ENCODE results near the gene ITGB4. TPM values are rescaled to one million over a fixed set of nuclear protein-coding genes. Genes with fewer than 3 reads are reported as not detected.

Gene ITGB4
- total and polyA plus RNA-seq, 2 of the 13 experiments (the other 11 are each of a cell fraction or from before 2014, with no cell fraction given) = 6.9 to 14.5 TPM

- no peaks in the 10 kb centered on the region; the same call in 1 of the 2 replicates for H4K20me1 ChIP-seq (ENCODE audit: insufficient read depth, low read length)
- peaks cover 44% of the 10 kb centered on the region for H3K4me1 ChIP-seq (ENCODE audit: insufficient read depth, low read length)
- H3K9ac ChIP-seq (ENCODE audit: insufficient read depth, low read depth, low read length) = no peak overlapping the region
- H3K36me3 ChIP-seq (replicated peaks in 1 of 2; ENCODE audit: control insufficient read depth in 1 of 2, insufficient read depth in 2 of 2, low read length in 2 of 2) = peaks cover 38 to 76% of the 10 kb centered on the region in 2 experiments
- POLR2A ChIA-PET = interaction anchor here (0.7 to 2.5 kb wide), 2 partner anchors 42 to 84 kb away, joined by 3 to 7 read pairs; a partner anchor contains a TSS
- CTCF ChIA-PET (ENCODE audit: low intra/inter-chr PET ratio, low total read pairs) = no interaction called here
- no peak overlapping the region for H3K4me2 ChIP-seq (ENCODE audit: low read depth, low read length)
- no peak overlapping the region for H2AFZ ChIP-seq (ENCODE audit: low read length)
- H3K9me3 ChIP-seq (ENCODE audit: low read length) = no peaks in the 10 kb centered on the region
- TF ChIP-seq HNRNPL (IDR thresholded peaks at IDR 0.05; ENCODE audit: low read depth, low read length) (0 out of 2 replicates have a peak, but pooled peaks have one; percentile 37), PPARG (CRISPR knock-in tag; conservative IDR thresholded peaks at IDR 0.05) (no peak), PRPF4 (IDR thresholded peaks at IDR 0.05; ENCODE audit: low read depth, low read length, poor library complexity, severe bottlenecking) (no peak), ZNF572 (CRISPR knock-in tag; IDR thresholded peaks at IDR 0.05) (0 out of 2 replicates have a peak, but pooled peaks have one; percentile 28), ZNF382 (CRISPR knock-in tag; IDR thresholded peaks at IDR 0.05; ENCODE audit: borderline replicate concordance) (no peak), AGO2 (optimal IDR thresholded peaks at IDR 0.05; ENCODE audit: low read depth, low read length) (peak; percentile 62)
- no peak for DNase-seq (ENCODE audit: low spot score)
- no peaks in the 10 kb centered on the region for H3K79me2 ChIP-seq (ENCODE audit: insufficient read depth, low read length)
- no peak for FAIRE-seq
- H3K4me3 ChIP-seq (replicated peaks in 1 of 3; ENCODE audit: insufficient read depth in 1 of 3, low read depth in 2 of 3, low read length in 3 of 3) = no peak overlapping the region
- BruUV-seq (replicated peaks) = no TSS peak
- ATAC-seq = no peak
- no peaks in the 10 kb centered on the region for H3K27me3 ChIP-seq (ENCODE audit: control insufficient read depth in 1 of 2, insufficient read depth in 2 of 2, low read length in 2 of 2)
- WGBS (ENCODE audit: low lambda C conversion rate) = 99% methylated on average over 12 of the region's 12 CpGs
- intact Hi-C loops (cut with micrococcal nuclease; ENCODE audit: unreplicated experiment) (no loop called here), in situ Hi-C loops (cut with HindIII; ENCODE audit: extremely low pct_ligation_motif_present, low pct_unique_long_range_greater_than_20kb) (no loop called here)
- no peak overlapping the region for H3K27ac ChIP-seq (ENCODE audit: extremely low read length, insufficient read depth, low read length)
Observed at GRCh38 chr17:75695830-75696271, 25.4 kb upstream of the ITGB4 start.

- no TSS peak for BruUV-seq (replicated peaks)
- Histone ChIP-seq H4K20me1 (ENCODE audit: insufficient read depth, low read length) (no peaks in the 10 kb centered on the region), H3K9me3 (ENCODE audit: low read length) (no peaks in the 10 kb centered on the region), H3K27me3 (ENCODE audit: control insufficient read depth in 1 of 2, insufficient read depth in 2 of 2, low read length in 2 of 2) (no peaks in the 10 kb centered on the region), H3K4me2 (ENCODE audit: low read depth, low read length) (peak overlapping the region; percentile 49), H3K36me3 (replicated peaks in 1 of 2; ENCODE audit: control insufficient read depth in 1 of 2, insufficient read depth in 2 of 2, low read length in 2 of 2) (peaks cover 44 to 76% of the 10 kb centered on the region in 2 experiments), H3K27ac (ENCODE audit: extremely low read length, insufficient read depth, low read length) (peak overlapping the region; percentile 67), H3K9ac (ENCODE audit: insufficient read depth, low read depth, low read length) (peak overlapping the region; percentile 36), H3K4me3 (replicated peaks in 1 of 3; ENCODE audit: insufficient read depth in 1 of 3, low read depth in 2 of 3, low read length in 3 of 3) (no peak overlapping the region; a peak in 1 of 6 replicates), H2AFZ (ENCODE audit: low read length) (no peak overlapping the region), H3K4me1 (ENCODE audit: insufficient read depth, low read length) (peaks cover 44% of the 10 kb centered on the region), H3K79me2 (ENCODE audit: insufficient read depth, low read length) (no peaks in the 10 kb centered on the region)
- in situ Hi-C loops (cut with HindIII; ENCODE audit: extremely low pct_ligation_motif_present, low pct_unique_long_range_greater_than_20kb) (no loop called here), intact Hi-C loops (cut with micrococcal nuclease; ENCODE audit: unreplicated experiment) (no loop called here)
- ChIA-PET CTCF (ENCODE audit: low intra/inter-chr PET ratio, low total read pairs) (interaction anchor here (1.6 kb wide), 1 partner anchor 64 kb away, joined by 3 read pairs; the partner anchor contains the start of gene SMIM5), POLR2A (interaction anchor here (1.4 to 2.3 kb wide), 3 partner anchors 31 to 82 kb away, joined by 4 to 6 read pairs (median 5); partner anchors contain the start of genes RECQL5 and SAP30BP)
- FAIRE-seq (peak; percentile 76), DNase-seq (ENCODE audit: low spot score) (peak; percentile 68), ATAC-seq (peak; percentile 76)
- 47% methylated on average over 10 of the region's 10 CpGs for WGBS (ENCODE audit: low lambda C conversion rate)
- TF ChIP-seq ZSCAN9 (CRISPR knock-in tag; IDR thresholded peaks at IDR 0.05; ENCODE audit: borderline replicate concordance) (no peak), SMAD1 (CRISPR knock-in tag; IDR thresholded peaks at IDR 0.05; ENCODE audit: borderline replicate concordance, low read depth) (no peak), MAX (IDR thresholded peaks at IDR 0.05) (peak; percentile 42; the same call in 1 of the 2 replicates), ARID2 (CRISPR knock-in tag; IDR thresholded peaks at IDR 0.05; ENCODE audit: borderline replicate concordance) (no peak), ZNF451 (CRISPR knock-in tag; IDR thresholded peaks at IDR 0.05) (no peak), FOXC1 (CRISPR knock-in tag; IDR thresholded peaks at IDR 0.05; ENCODE audit: borderline replicate concordance) (no peak), ZBTB3 (CRISPR knock-in tag; IDR thresholded peaks at IDR 0.05; ENCODE audit: borderline replicate concordance, low read depth) (no peak), FIP1L1 (IDR thresholded peaks at IDR 0.05; ENCODE audit: borderline replicate concordance, insufficient read depth, low read depth, low read length) (0 out of 2 replicates have a peak, but pooled peaks have one; percentile 88), ZNF567 (CRISPR knock-in tag; IDR thresholded peaks at IDR 0.05; ENCODE audit: borderline replicate concordance) (0 out of 2 replicates have a peak, but pooled peaks have one; percentile 67), BHLHE40 (IDR thresholded peaks at IDR 0.05; ENCODE audit: low read length) (no peak), SMAD9 (CRISPR knock-in tag; IDR thresholded peaks at IDR 0.05) (0 out of 2 replicates have a peak, but pooled peaks have one; percentile 23), ETV5 (CRISPR knock-in tag; IDR thresholded peaks at IDR 0.05; ENCODE audit: borderline replicate concordance) (peak; percentile 44; the same call in 1 of the 2 replicates), ZNF777 (CRISPR knock-in tag; IDR thresholded peaks at IDR 0.05) (no peak)
Observed at GRCh38 chr17:75697651-75698291, 23.5 kb upstream of the ITGB4 start.
